Vagina (tissue), 2 donors: Measurements from ENCODE around the gene MYO18A.

Experiments
- POLR2A ChIP-seq, 2 donors: fragments of 450-650 bp; IDR thresholded peaks; one replicate each; pipeline ENCODE4 v1.6.1; 2017; ENCODE audit warnings: antibody characterized with exemption in 2 of 2, mild to moderate bottlenecking in 2 of 2, moderate library complexity in 2 of 2
- POLR2AphosphoS5 ChIP-seq, 2 donors: sonication (generic); formaldehyde crosslinking; IDR thresholded peaks; one replicate each; pipeline ENCODE4 v1.9.0; 2017; ENCODE audit warnings: antibody characterized with exemption in 2 of 2, mild to moderate bottlenecking in 2 of 2, low read depth in 1 of 2; ENCODE audit not compliant: insufficient read depth in 1 of 2
- TF ChIP-seq, protein P1 (sequence below), 3 experiments: fragments of 450-650 bp in 2 of 3; fragments of 200-600 bp in 1 of 3; sonication (generic) in 1 of 3; IDR thresholded peaks; one replicate each; pipeline ENCODE4 v1.5.1; 2017 to 2019; ENCODE audit warnings: antibody characterized with exemption in 3 of 3, mild to moderate bottlenecking in 2 of 3, moderate library complexity in 2 of 3

DNA sequence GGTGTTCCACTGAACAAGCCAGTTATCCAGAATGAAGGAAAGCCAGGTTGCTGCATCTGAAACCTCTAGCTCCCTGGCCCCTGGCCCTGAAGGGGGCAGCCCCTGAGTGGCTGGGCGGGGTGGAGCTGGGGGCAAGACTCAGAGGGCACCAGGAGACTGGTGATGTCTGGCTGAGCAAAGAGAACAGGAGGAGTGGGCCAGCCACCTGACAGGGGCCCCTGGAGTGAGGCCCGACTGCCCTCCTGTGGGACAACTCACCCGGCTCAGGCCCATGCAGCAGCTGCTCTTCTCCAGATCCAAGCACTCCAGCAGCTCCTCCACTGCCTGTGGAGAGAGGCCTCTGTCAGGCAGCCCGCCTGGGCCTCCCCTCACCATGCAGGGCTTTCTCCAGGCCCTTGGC lies 76.9 kb downstream of the MYO18A start:
- no peak for TF ChIP-seq POLR2A (IDR thresholded peaks at IDR 0.05)
- TF ChIP-seq, protein P1, sequence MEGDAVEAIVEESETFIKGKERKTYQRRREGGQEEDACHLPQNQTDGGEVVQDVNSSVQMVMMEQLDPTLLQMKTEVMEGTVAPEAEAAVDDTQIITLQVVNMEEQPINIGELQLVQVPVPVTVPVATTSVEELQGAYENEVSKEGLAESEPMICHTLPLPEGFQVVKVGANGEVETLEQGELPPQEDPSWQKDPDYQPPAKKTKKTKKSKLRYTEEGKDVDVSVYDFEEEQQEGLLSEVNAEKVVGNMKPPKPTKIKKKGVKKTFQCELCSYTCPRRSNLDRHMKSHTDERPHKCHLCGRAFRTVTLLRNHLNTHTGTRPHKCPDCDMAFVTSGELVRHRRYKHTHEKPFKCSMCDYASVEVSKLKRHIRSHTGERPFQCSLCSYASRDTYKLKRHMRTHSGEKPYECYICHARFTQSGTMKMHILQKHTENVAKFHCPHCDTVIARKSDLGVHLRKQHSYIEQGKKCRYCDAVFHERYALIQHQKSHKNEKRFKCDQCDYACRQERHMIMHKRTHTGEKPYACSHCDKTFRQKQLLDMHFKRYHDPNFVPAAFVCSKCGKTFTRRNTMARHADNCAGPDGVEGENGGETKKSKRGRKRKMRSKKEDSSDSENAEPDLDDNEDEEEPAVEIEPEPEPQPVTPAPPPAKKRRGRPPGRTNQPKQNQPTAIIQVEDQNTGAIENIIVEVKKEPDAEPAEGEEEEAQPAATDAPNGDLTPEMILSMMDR (IDR thresholded peaks at IDR 0.05): no peak
- TF ChIP-seq POLR2AphosphoS5 (IDR thresholded peaks at IDR 0.05; ENCODE audit: insufficient read depth in 1 of 2, low read depth in 1 of 2): no peak
